Pancreas (tissue), 10 donors: ENCODE results near the gene LHFPL2. TPM values are rescaled to one million over a fixed set of nuclear protein-coding genes. Genes with fewer than 3 reads are reported as not detected.
"Not testable (repeated sequence)": the region's sequence is repeated elsewhere in the genome, so short reads cannot be mapped to it uniquely, and the experiment has no call there.

Experiments used
- ATAC-seq, 4 donors: fragments of 200-7000 bp; cut with Tn5 transposase; one replicate each; pipeline versions ENCODE4 v1.8.0 to v1.9.1; 2020; ENCODE audit warnings: mild to moderate bottlenecking in 4 of 4, moderate library complexity in 4 of 4
- DNase-seq, 6 donors: peaks; one replicate each; pipeline ENCODE4 v3.0.0-alpha.2; 2020
- FAIRE-seq: peaks from 2 replicates; lab custom pipeline; 2012; peaks lifted over from hg19 to GRCh38; lab: Jason Lieb, UNC
- H3K27ac ChIP-seq, 4 donors: fragments of 200-600 bp; sonication (generic); 1 replicate in 3 of 4; 2 replicates in 1 of 4; pipeline versions ENCODE4 v1.5.0 to v1.8.0; 2020
- H3K27me3 ChIP-seq, 4 donors: fragments of 200-600 bp; one replicate each; pipeline ENCODE4 v1.8.0; 2021
- H3K36me3 ChIP-seq, 3 donors: fragments of 200-600 bp; sonication (generic) in 1 of 3; one replicate each; pipeline versions ENCODE4 v1.5.0 to v1.8.0; 2020 to 2021
- H3K4me1 ChIP-seq, 3 donors: fragments of 200-600 bp; one replicate each; pipeline ENCODE4 v1.8.0; 2021
- H3K4me3 ChIP-seq, 4 donors: fragments of 200-600 bp; sonication (generic) in 2 of 4; one replicate each; pipeline versions ENCODE4 v1.5.0 to v1.8.0; 2020 to 2021
- H3K9me3 ChIP-seq, 4 donors: fragments of 200-600 bp; one replicate each; pipeline ENCODE4 v1.8.0; 2021
- CTCF ChIP-seq, 4 donors: fragments of 200-600 bp; sonication (generic) in 3 of 4; IDR thresholded peaks; one replicate each; pipeline versions ENCODE4 v1.5.0 to v1.8.0; 2021; ENCODE audit warnings: antibody characterized with exemption in 4 of 4
- WGBS, 2 donors: extraction: QIAGEN DNeasy Blood & Tissue Kit; methylation state at CpG; one replicate each; pipeline ENCODE4 v1.1.7; 2013; 5-methylcytosine and 5-hydroxymethylcytosine counted together
- intact Hi-C, 3 donors: fragments of 100-400 bp; cut with DNase I; formaldehyde crosslinking; loops; one replicate each; pipeline versions ENCODE4 v1.11.1 to v1.14.2; 2022
- polyA plus RNA-seq, 2 donors: library from polyadenylated mRNA; stranded (reverse); fragments of 200-250 nt; gene quantifications; one replicate each; pipeline ENCODE4 v1.2.3, GENCODE V29; 2013
- total RNA-seq, 6 donors: library from RNA; stranded (reverse); fragmentation: NEBNext Ultra II Directional in 4 of 6; extraction: Animal tissue kit (Norgen Biotek cat#: 25700) in 4 of 6; gene quantifications; one replicate each; pipeline versions ENCODE4 v1.2.1 to v1.2.4, GENCODE V29; 2021 to 2023
- donor health status: healthy with polysubstance abuse.
- donor health status: DM: no; HTN: no; CAD: no; lungs with moderate emphysema.
- donor health status: DM: no; HTN: no; CAD: no.
- donor health status: control.
- donor health status: control.
- donor health status: Bipolar disorder and iron deficiency.
- donor health status: DM: yes; HTN: yes; CAD: no.
- donor health status: DM: no; HTN: no; CAD: no.
- donor health status: DM: no; HTN: no; CAD: no.
- donor health status: DM: yes; HTN: yes; CAD: no.

LHFPL2 gene
- total and polyA plus RNA-seq, 8 donors, result 4.0 to 28.4 (median 13.0) TPM

- ATAC-seq, result no peak
- Histone ChIP-seq H3K27me3 (no peaks in the 10 kb centered on the region), H3K9me3 (no peaks in the 10 kb centered on the region), H3K36me3 (no peaks in the 10 kb centered on the region), H3K4me1 (peaks cover 0 to 25% (median 25%) of the 10 kb centered on the region in 3 donors), H3K4me3 (no peak overlapping the region), H3K27ac (no peak overlapping the region)
- 54% methylated on average over 3 of the region's 3 CpGs for WGBS, 2 donors
- FAIRE-seq, result no peak
- no peak for DNase-seq
- intact Hi-C loops, result no loop called here
- TF ChIP-seq CTCF (IDR thresholded peaks at IDR 0.05), result no peak
Measured at GRCh38 chr5:78621291-78621738, 27.3 kb downstream of the LHFPL2 start.

GRCh38 chr5:78620119-78620518, 28.5 kb downstream of the LHFPL2 start:
- H3K36me3 ChIP-seq, FAIRE-seq, H3K9me3 ChIP-seq, H3K27me3 ChIP-seq, intact Hi-C loops, ATAC-seq, H3K27ac ChIP-seq, DNase-seq, H3K4me3 ChIP-seq: not testable (repeated sequence)
- 97 to 98% methylated on average over 4 of the region's 4 CpGs for WGBS, 2 donors
- peaks cover 0 to 25% (median 25%) of the 10 kb centered on the region in 3 donors for H3K4me1 ChIP-seq

GRCh38 chr5:78618303-78618702, 30.3 kb downstream of the LHFPL2 start:
- H3K4me3 ChIP-seq, result no peak overlapping the region
- 96 to 98% methylated on average over 10 of the region's 10 CpGs for WGBS, 2 donors
- intact Hi-C loops, result no loop called here
- no peaks in the 10 kb centered on the region for H3K27me3 ChIP-seq
- no peak for DNase-seq
- H3K4me1 ChIP-seq, result peaks cover 0 to 13% (median 11%) of the 10 kb centered on the region in 3 donors
- no peaks in the 10 kb centered on the region for H3K9me3 ChIP-seq
- no peak for TF ChIP-seq CTCF (IDR thresholded peaks at IDR 0.05)
- no peak overlapping the region for H3K27ac ChIP-seq
- no peak for FAIRE-seq
- no peak for ATAC-seq
- no peaks in the 10 kb centered on the region for H3K36me3 ChIP-seq

- H3K4me1 ChIP-seq, result no peaks in the 10 kb centered on the region
- WGBS, 2 donors, result 38 to 43% methylated on average over 1 of the region's 1 CpG
- H3K36me3 ChIP-seq, result no peaks in the 10 kb centered on the region
- H3K27me3 ChIP-seq, result no peaks in the 10 kb centered on the region
- H3K9me3 ChIP-seq, result no peaks in the 10 kb centered on the region
- FAIRE-seq (no peak), DNase-seq (no peak), ATAC-seq (peak; percentile 71 to 86 (median 72))
- no peak overlapping the region for H3K27ac ChIP-seq
- H3K4me3 ChIP-seq, result no peak overlapping the region
- no peak for TF ChIP-seq CTCF (IDR thresholded peaks at IDR 0.05)
- intact Hi-C loops, result no loop called here
Measured at GRCh38 chr5:78615697-78616096, 32.9 kb downstream of the LHFPL2 start.

GRCh38 chr5:78614816-78615215, 33.8 kb downstream of the LHFPL2 start:
- H3K27me3 ChIP-seq, result no peaks in the 10 kb centered on the region
- no peak for TF ChIP-seq CTCF (IDR thresholded peaks at IDR 0.05)
- ATAC-seq, result no peak
- H3K27ac ChIP-seq, result no peak overlapping the region
- H3K4me3 ChIP-seq, result no peak overlapping the region
- intact Hi-C loops, result no loop called here
- FAIRE-seq, result no peak
- H3K36me3 ChIP-seq, result no peaks in the 10 kb centered on the region
- no peak for DNase-seq
- no peaks in the 10 kb centered on the region for H3K9me3 ChIP-seq
- no peaks in the 10 kb centered on the region for H3K4me1 ChIP-seq
